K562 (cell line): ENCODE data around the gene SPTBN4. TPM values are rescaled to one million over a fixed set of nuclear protein-coding genes. Genes with fewer than 3 reads are reported as not detected.

Source experiments
- EGR1 ChIP-seq: fragments of 450-650 bp; conservative IDR thresholded peaks from 2 replicates; pipeline ENCODE4 v1.6.1; 2017; ENCODE audit warnings: mild to moderate bottlenecking
- PYGO2 ChIP-seq: fragments of 450-650 bp; IDR thresholded peaks from 2 replicates; pipeline ENCODE4 v1.6.1; 2016; ENCODE audit warnings: mild to moderate bottlenecking, missing genetic modification characterization, moderate library complexity, missing compliant biosample characterization
- RCOR1 ChIP-seq, 2 experiments: IDR thresholded peaks; 2 replicates each; pipeline ENCODE4 v1.6.1; 2012; ENCODE audit warnings: low read depth in 2 of 2, low read length in 2 of 2, borderline replicate concordance in 1 of 2, improper control_type of control experiment in 1 of 2
- ZNF3 ChIP-seq: fragments of 250-450 bp; sonication (Bioruptor Pico); IDR thresholded peaks from 2 replicates; pipeline ENCODE4 v1.5.0; 2021; ENCODE audit warnings: mild to moderate bottlenecking, moderate library complexity
- ZNF609 ChIP-seq: sonication (generic); formaldehyde crosslinking; IDR thresholded peaks from 2 replicates; pipeline ENCODE4 v1.8.1; 2023; ENCODE audit warnings: missing genetic modification reagents, mild to moderate bottlenecking, borderline replicate concordance
- polyA plus RNA-seq, 8 experiments: library from polyadenylated mRNA; depleted of rRNA in 4 of 8; stranded (reverse) in 5 of 8; unstranded in 3 of 8; fragments of >200 nt; fragmentation: Nextera tagmentation in 2 of 8; fragmentation: Illumina TruSeq in 1 of 8; extraction: Ambion mirVana in 2 of 8; extraction: Trizol in 1 of 8; gene quantifications; 2 replicates each; pipeline versions ENCODE4 v1.2.1 to v1.2.3, GENCODE V29; 2011 to 2014; ENCODE audit warnings: inconsistent platforms in 1 of 8, missing spikeins in 1 of 8
- total RNA-seq, 7 experiments: library from RNA; depleted of rRNA in 6 of 7; stranded (reverse); fragments of >200 nt in 6 of 7; fragmentation: Illumina TruSeq in 2 of 7; extraction: Trizol in 2 of 7; gene quantifications; 2 replicates each; pipeline versions ENCODE4 v1.2.1 to v1.2.3, GENCODE V29; 2011 to 2021; ENCODE audit warnings: low replicate concordance in 1 of 7
- TF ChIP-seq, protein P1 (sequence below): fragments of 200-800 bp; sonication (Bioruptor generic); IDR thresholded peaks from 2 replicates; pipeline ENCODE4 v1.6.1; 2016; ENCODE audit warnings: missing genetic modification characterization, missing compliant biosample characterization
- TF ChIP-seq, protein P2 (sequence below): fragments of 250-450 bp; sonication (Bioruptor Pico); IDR thresholded peaks from 2 replicates; pipeline ENCODE4 v1.4.0; 2020

Gene SPTBN4
- total and polyA plus RNA-seq, 9 of the 15 experiments (the other 6 are each of a cell fraction or from before 2014, with no cell fraction given) = 0.01 to 1.5 (median 0.86) TPM

DNA sequence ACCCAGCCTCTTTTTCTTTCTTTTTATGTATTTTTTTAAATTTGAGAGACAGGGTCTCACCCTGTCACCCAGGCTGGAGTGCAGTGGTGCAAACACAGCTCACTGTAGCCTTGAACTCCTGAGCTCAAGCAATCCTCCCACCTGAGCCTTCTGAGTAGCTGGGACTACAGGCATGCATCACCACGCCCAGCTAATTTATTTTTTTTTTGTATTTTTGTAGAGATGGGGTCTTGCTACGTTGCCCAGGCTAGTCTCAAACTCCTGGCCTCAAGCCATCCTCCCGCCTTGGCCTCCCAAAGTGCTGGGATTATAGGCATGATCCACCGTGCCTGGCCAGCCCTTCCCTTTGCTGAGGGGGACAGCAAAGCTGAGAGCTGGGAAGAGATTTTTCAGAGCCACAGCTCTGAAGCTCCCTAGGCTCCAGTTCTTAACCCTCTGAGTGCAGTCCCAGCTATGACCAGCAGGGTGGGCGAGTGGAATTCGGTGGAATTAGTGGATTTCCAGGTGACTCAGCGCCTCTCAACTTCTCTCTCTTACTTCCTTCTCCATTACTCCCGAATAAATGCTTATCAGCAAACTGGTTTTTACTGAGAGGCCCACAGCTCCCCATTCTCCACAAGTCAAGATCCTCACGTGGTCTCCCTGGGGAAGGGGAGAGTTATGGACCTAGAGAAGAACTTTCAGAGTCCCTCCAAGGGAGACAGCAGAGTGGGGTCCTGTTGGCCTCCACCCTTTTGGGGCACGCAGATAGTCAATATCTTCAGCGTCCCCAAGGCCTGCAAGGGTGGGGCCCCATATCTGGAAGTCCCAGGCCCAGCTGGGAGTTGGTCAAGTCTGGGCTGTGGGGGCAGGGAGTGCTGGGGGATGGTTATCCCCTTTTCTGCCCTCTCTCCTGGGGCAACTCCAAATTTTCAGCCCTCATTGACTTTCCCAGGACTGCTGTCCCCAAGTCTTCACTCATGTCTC is 2.5 kb upstream of the SPTBN4 start (continued):
- TF ChIP-seq EGR1 (peak; percentile 30; the same call in 1 of the 2 replicates), ZNF609 (no peak), RCOR1 (IDR thresholded peaks at IDR 0.05; ENCODE audit: borderline replicate concordance in 1 of 2, low read depth in 2 of 2, low read length in 2 of 2) (peak in 1 of 2 experiments; percentile 65; a peak in 3 of 4 replicates), ZNF3 (CRISPR knock-in tag) (no peak), PYGO2 (no peak)
- TF ChIP-seq, protein P1, sequence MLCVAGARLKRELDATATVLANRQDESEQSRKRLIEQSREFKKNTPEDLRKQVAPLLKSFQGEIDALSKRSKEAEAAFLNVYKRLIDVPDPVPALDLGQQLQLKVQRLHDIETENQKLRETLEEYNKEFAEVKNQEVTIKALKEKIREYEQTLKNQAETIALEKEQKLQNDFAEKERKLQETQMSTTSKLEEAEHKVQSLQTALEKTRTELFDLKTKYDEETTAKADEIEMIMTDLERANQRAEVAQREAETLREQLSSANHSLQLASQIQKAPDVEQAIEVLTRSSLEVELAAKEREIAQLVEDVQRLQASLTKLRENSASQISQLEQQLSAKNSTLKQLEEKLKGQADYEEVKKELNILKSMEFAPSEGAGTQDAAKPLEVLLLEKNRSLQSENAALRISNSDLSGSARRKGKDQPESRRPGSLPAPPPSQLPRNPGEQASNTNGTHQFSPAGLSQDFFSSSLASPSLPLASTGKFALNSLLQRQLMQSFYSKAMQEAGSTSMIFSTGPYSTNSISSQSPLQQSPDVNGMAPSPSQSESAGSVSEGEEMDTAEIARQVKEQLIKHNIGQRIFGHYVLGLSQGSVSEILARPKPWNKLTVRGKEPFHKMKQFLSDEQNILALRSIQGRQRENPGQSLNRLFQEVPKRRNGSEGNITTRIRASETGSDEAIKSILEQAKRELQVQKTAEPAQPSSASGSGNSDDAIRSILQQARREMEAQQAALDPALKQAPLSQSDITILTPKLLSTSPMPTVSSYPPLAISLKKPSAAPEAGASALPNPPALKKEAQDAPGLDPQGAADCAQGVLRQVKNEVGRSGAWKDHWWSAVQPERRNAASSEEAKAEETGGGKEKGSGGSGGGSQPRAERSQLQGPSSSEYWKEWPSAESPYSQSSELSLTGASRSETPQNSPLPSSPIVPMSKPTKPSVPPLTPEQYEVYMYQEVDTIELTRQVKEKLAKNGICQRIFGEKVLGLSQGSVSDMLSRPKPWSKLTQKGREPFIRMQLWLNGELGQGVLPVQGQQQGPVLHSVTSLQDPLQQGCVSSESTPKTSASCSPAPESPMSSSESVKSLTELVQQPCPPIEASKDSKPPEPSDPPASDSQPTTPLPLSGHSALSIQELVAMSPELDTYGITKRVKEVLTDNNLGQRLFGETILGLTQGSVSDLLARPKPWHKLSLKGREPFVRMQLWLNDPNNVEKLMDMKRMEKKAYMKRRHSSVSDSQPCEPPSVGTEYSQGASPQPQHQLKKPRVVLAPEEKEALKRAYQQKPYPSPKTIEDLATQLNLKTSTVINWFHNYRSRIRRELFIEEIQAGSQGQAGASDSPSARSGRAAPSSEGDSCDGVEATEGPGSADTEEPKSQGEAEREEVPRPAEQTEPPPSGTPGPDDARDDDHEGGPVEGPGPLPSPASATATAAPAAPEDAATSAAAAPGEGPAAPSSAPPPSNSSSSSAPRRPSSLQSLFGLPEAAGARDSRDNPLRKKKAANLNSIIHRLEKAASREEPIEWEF (CRISPR knock-in tag) = peak; percentile 88
- TF ChIP-seq, protein P2, sequence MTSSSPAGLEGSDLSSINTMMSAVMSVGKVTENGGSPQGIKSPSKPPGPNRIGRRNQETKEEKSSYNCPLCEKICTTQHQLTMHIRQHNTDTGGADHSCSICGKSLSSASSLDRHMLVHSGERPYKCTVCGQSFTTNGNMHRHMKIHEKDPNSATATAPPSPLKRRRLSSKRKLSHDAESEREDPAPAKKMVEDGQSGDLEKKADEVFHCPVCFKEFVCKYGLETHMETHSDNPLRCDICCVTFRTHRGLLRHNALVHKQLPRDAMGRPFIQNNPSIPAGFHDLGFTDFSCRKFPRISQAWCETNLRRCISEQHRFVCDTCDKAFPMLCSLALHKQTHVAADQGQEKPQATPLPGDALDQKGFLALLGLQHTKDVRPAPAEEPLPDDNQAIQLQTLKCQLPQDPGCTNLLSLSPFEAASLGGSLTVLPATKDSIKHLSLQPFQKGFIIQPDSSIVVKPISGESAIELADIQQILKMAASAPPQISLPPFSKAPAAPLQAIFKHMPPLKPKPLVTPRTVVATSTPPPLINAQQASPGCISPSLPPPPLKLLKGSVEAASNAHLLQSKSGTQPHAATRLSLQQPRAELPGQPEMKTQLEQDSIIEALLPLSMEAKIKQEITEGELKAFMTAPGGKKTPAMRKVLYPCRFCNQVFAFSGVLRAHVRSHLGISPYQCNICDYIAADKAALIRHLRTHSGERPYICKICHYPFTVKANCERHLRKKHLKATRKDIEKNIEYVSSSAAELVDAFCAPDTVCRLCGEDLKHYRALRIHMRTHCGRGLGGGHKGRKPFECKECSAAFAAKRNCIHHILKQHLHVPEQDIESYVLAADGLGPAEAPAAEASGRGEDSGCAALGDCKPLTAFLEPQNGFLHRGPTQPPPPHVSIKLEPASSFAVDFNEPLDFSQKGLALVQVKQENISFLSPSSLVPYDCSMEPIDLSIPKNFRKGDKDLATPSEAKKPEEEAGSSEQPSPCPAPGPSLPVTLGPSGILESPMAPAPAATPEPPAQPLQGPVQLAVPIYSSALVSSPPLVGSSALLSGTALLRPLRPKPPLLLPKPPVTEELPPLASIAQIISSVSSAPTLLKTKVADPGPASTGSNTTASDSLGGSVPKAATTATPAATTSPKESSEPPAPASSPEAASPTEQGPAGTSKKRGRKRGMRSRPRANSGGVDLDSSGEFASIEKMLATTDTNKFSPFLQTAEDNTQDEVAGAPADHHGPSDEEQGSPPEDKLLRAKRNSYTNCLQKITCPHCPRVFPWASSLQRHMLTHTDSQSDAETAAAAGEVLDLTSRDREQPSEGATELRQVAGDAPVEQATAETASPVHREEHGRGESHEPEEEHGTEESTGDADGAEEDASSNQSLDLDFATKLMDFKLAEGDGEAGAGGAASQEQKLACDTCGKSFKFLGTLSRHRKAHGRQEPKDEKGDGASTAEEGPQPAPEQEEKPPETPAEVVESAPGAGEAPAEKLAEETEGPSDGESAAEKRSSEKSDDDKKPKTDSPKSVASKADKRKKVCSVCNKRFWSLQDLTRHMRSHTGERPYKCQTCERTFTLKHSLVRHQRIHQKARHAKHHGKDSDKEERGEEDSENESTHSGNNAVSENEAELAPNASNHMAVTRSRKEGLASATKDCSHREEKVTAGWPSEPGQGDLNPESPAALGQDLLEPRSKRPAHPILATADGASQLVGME = peak; percentile 47; the same call in 1 of the 2 replicates
